ENCODE measurements around the gene TCF4.
A peak's percentile ranks its signal among the peaks of the same experiment; 100 is the strongest.

Gene TCF4
- long read RNA-seq, transcript TCF4-267 (20 exons, 3,789 nt) = minor isoform, 11 of 77 reads
- long read RNA-seq, transcript TCF4-205 (19 exons, 2,767 nt) = major isoform, 21 of 77 reads
- long read RNA-seq, partial matches to known transcripts = 2 of 77 reads
- long read RNA-seq, other reads (novel, unspliced or antisense) = 41 of 77 reads

- TF ChIP-seq GABPA (IDR thresholded peaks at IDR 0.05; ENCODE audit: low read depth) (no peak), POLR2AphosphoS5 (IDR thresholded peaks at IDR 0.05; ENCODE audit: low read depth) (peak; percentile 25; the same call in 1 of the 2 replicates), REST (IDR thresholded peaks at IDR 0.05; ENCODE audit: insufficient replicate concordance, low read depth) (no peak), SPI1 (IDR thresholded peaks at IDR 0.05; ENCODE audit: borderline replicate concordance, low read depth) (no peak), CTCF (IDR thresholded peaks at IDR 0.05; ENCODE audit: insufficient read depth, low read length) (no peak)
- Histone ChIP-seq H3K27me3 (ENCODE audit: insufficient read depth, poor library complexity, severe bottlenecking) (no peaks in the 10 kb centered on the region), H3K4me3 (replicated peaks; ENCODE audit: insufficient read depth, low read length) (peak within 1 kb of the TSS; percentile 79), H3K27ac (replicated peaks) (peak within 1 kb of the TSS; percentile 73)
- peak; percentile 50 to 52 for DNase-seq (ENCODE audit: low read depth in 1 of 2, low spot score in 1 of 2)
Observed at GRCh38 chr18:55588111-55588869, at the start of gene TCF4. TCF4 (minus strand) TSS chr18:55588192; CDS start chr18:55587116, 1,076 bp downstream.

- Histone ChIP-seq H3K27ac (replicated peaks) (no peak overlapping the region), H3K4me3 (replicated peaks; ENCODE audit: insufficient read depth, low read length) (no peak overlapping the region), H3K27me3 (ENCODE audit: insufficient read depth, poor library complexity, severe bottlenecking) (no peaks in the 10 kb centered on the region)
- DNase-seq (ENCODE audit: low read depth in 1 of 2, low spot score in 1 of 2) = no peak
- TF ChIP-seq GABPA (IDR thresholded peaks at IDR 0.05; ENCODE audit: low read depth) = no peak
- no peak for TF ChIP-seq CTCF (IDR thresholded peaks at IDR 0.05; ENCODE audit: insufficient read depth, low read length)
- no peak for TF ChIP-seq SPI1 (IDR thresholded peaks at IDR 0.05; ENCODE audit: borderline replicate concordance, low read depth)
- TF ChIP-seq REST (IDR thresholded peaks at IDR 0.05; ENCODE audit: insufficient replicate concordance, low read depth) = no peak
- no peak for TF ChIP-seq POLR2AphosphoS5 (IDR thresholded peaks at IDR 0.05; ENCODE audit: low read depth)
Observed at GRCh38 chr18:55637204-55637603, 49.2 kb upstream of the TCF4 start.

- no peak for DNase-seq (ENCODE audit: low read depth in 1 of 2, low spot score in 1 of 2)
- Histone ChIP-seq H3K27me3 (ENCODE audit: insufficient read depth, poor library complexity, severe bottlenecking) (no peaks in the 10 kb centered on the region), H3K27ac (replicated peaks) (no peak overlapping the region), H3K4me3 (replicated peaks; ENCODE audit: insufficient read depth, low read length) (no peak overlapping the region)
- TF ChIP-seq SPI1 (IDR thresholded peaks at IDR 0.05; ENCODE audit: borderline replicate concordance, low read depth) = no peak
- no peak for TF ChIP-seq CTCF (IDR thresholded peaks at IDR 0.05; ENCODE audit: insufficient read depth, low read length)
- no peak for TF ChIP-seq GABPA (IDR thresholded peaks at IDR 0.05; ENCODE audit: low read depth)
- no peak for TF ChIP-seq POLR2AphosphoS5 (IDR thresholded peaks at IDR 0.05; ENCODE audit: low read depth)
- no peak for TF ChIP-seq REST (IDR thresholded peaks at IDR 0.05; ENCODE audit: insufficient replicate concordance, low read depth)
Observed at GRCh38 chr18:55635439-55635838, 47.4 kb upstream of the TCF4 start.

Data from HL-60 (cell line).